Ascending aorta (tissue), 2 donors: Measurements from ENCODE around the gene STEAP3. TPM values are rescaled to one million over a fixed set of nuclear protein-coding genes. Genes with fewer than 3 reads are reported as not detected.

Source experiments
- DNase-seq, 2 donors: peaks; one replicate each; pipeline ENCODE4 v3.0.0-alpha.2; 2019; ENCODE audit warnings: low spot score in 2 of 2
- H3K27ac ChIP-seq, 2 donors: fragments of 200-600 bp; sonication (generic); one replicate each; pipeline ENCODE4 v1.5.1; 2016 to 2017; ENCODE audit warnings: mild to moderate bottlenecking in 1 of 2
- H3K27me3 ChIP-seq: fragments of 200-600 bp; sonication (generic); one replicate; pipeline ENCODE4 v1.5.1; 2017
- H3K36me3 ChIP-seq, 2 donors: fragments of 200-600 bp; sonication (generic); one replicate each; pipeline ENCODE4 v1.5.1; 2016
- H3K4me1 ChIP-seq, 2 donors: fragments of 200-600 bp; sonication (generic); one replicate each; pipeline ENCODE4 v1.5.1; 2016 to 2017; ENCODE audit warnings: mild to moderate bottlenecking in 1 of 2
- H3K4me3 ChIP-seq, 2 donors: fragments of 200-600 bp; sonication (generic); one replicate each; pipeline ENCODE4 v1.5.1; 2016 to 2017; ENCODE audit warnings: mild to moderate bottlenecking in 1 of 2
- H3K9me3 ChIP-seq, 2 donors: fragments of 200-600 bp; sonication (generic); one replicate each; pipeline ENCODE4 v1.5.1; 2016
- intact Hi-C: fragments of 100-400 bp; cut with DNase I; formaldehyde crosslinking; loops from one replicate; pipeline ENCODE4 v1.15.1; 2023
- total RNA-seq: library from RNA; depleted of rRNA; stranded (reverse); fragments of >200 nt; gene quantifications from one replicate; pipeline ENCODE4 v1.1.0, GENCODE V29; 2016
- TF ChIP-seq, protein P1 (sequence below), 3 experiments: fragments of 200-600 bp in 2 of 3; fragments of 450-650 bp in 1 of 3; sonication (generic) in 2 of 3; IDR thresholded peaks; one replicate each; pipeline ENCODE4 v1.5.1; 2016 to 2019; ENCODE audit warnings: antibody characterized with exemption in 3 of 3, mild to moderate bottlenecking in 1 of 3, moderate library complexity in 1 of 3

Gene STEAP3
- total RNA-seq, 1 donor from 2014 or later = 34.5 TPM

DNA sequence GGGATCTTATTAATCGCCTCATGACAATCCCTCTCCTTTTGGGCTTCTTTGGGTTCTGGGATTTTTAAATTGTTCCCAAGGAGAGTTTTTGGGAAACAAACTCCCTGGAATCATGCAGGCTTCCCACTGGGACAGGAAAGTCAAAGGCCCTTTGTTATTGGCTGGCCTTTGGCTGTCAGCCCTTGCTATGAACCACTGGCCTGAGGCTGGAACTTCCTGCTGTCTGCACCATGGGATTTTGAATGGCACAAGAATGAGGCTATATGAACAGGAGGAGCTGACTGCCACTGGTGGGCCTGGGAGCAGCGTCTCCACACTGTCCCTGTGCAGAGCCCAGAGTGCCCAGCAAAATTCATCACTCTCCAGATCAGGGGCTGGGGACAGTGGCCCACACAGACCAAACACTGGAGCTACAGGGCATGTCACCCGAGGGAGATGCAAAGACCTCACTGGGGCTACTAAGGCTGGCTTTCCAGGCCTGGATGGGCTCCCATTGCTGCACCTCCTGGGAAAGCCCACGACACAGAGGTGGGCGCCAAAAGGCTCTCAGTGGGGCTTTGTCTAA, 35.7 kb downstream of the STEAP3 start:
- H3K27me3 ChIP-seq = no peaks in the 10 kb centered on the region
- TF ChIP-seq, protein P1, sequence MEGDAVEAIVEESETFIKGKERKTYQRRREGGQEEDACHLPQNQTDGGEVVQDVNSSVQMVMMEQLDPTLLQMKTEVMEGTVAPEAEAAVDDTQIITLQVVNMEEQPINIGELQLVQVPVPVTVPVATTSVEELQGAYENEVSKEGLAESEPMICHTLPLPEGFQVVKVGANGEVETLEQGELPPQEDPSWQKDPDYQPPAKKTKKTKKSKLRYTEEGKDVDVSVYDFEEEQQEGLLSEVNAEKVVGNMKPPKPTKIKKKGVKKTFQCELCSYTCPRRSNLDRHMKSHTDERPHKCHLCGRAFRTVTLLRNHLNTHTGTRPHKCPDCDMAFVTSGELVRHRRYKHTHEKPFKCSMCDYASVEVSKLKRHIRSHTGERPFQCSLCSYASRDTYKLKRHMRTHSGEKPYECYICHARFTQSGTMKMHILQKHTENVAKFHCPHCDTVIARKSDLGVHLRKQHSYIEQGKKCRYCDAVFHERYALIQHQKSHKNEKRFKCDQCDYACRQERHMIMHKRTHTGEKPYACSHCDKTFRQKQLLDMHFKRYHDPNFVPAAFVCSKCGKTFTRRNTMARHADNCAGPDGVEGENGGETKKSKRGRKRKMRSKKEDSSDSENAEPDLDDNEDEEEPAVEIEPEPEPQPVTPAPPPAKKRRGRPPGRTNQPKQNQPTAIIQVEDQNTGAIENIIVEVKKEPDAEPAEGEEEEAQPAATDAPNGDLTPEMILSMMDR (IDR thresholded peaks at IDR 0.05) = no peak
- peaks cover 10 to 20% of the 10 kb centered on the region in 2 donors for H3K36me3 ChIP-seq
- H3K9me3 ChIP-seq = no peaks in the 10 kb centered on the region
- no peaks in the 10 kb centered on the region for H3K4me1 ChIP-seq
- H3K4me3 ChIP-seq = no peak overlapping the region
- H3K27ac ChIP-seq = no peak overlapping the region
- DNase-seq = no peak
- intact Hi-C loops = no loop called here

- intact Hi-C loops = no loop called here
- H3K9me3 ChIP-seq = no peaks in the 10 kb centered on the region
- H3K4me1 ChIP-seq = no peaks in the 10 kb centered on the region
- H3K4me3 ChIP-seq = no peak overlapping the region
- DNase-seq = no peak
- H3K27me3 ChIP-seq = no peaks in the 10 kb centered on the region
- H3K36me3 ChIP-seq = peaks cover 4 to 18% of the 10 kb centered on the region in 2 donors
- TF ChIP-seq, protein P1 (IDR thresholded peaks at IDR 0.05) = no peak
- H3K27ac ChIP-seq = no peak overlapping the region
Observed at GRCh38 chr2:119260646-119261492, 37.2 kb downstream of the STEAP3 start.

DNA sequence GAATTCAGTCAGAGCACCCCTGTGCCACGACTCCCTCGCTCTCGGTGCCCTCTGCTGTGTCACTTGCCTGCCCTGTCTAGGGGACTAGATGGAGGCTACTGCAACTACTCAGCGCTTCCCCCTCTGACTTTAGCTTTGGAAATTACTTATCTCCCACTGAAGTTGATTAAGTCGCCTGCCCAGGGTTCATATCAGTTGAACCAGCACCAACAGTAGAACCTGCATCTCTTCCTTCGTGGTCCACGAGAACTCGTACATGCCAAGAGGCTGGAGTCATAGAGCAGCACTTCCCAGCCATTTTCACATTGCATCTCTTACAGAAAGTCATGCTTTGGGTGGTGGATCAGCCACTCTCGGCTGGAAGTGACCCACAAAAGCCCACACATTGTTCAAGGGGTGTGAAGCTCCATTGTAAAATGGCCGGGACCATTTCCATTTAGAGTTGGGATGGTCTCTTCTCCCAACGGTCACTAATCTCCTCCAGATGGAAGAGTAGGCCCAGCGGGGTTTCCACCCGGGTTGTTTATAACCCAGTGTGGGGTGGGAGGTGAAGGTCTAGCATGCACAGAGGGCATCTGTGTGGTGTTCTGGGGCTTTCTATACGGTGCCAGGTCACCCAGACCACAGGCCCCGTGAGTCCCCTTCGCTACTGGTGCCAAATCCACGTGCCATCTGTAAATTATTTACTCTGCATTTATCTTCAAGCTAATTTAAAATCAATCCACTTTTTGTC, 38.0 kb downstream of the STEAP3 start:
- intact Hi-C loops = no loop called here
- H3K4me1 ChIP-seq = no peaks in the 10 kb centered on the region

DNA sequence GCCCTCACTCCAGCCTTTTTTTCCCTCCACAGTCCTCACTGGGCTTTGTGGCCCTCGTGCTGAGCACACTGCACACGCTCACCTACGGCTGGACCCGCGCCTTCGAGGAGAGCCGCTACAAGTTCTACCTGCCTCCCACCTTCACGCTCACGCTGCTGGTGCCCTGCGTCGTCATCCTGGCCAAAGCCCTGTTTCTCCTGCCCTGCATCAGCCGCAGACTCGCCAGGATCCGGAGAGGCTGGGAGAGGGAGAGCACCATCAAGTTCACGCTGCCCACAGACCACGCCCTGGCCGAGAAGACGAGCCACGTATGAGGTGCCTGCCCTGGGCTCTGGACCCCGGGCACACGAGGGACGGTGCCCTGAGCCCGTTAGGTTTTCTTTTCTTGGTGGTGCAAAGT, 39.4 kb downstream of the STEAP3 start:
- DNase-seq = peak in 1 of 2 donors; percentile 42
- no peaks in the 10 kb centered on the region for H3K9me3 ChIP-seq
- H3K27me3 ChIP-seq = no peaks in the 10 kb centered on the region
- intact Hi-C loops = no loop called here
- no peaks in the 10 kb centered on the region for H3K4me1 ChIP-seq
- H3K27ac ChIP-seq = no peak overlapping the region
- no peak overlapping the region for H3K4me3 ChIP-seq
- H3K36me3 ChIP-seq = peaks cover 4 to 10% of the 10 kb centered on the region in 2 donors
- TF ChIP-seq, protein P1 (IDR thresholded peaks at IDR 0.05) = no peak

More for the DNA sequence above, 38.0 kb downstream of the STEAP3 start:
- no peaks in the 10 kb centered on the region for H3K27me3 ChIP-seq
- TF ChIP-seq, protein P1 (IDR thresholded peaks at IDR 0.05) = no peak
- H3K9me3 ChIP-seq = no peaks in the 10 kb centered on the region
- H3K4me3 ChIP-seq = no peak overlapping the region
- peaks cover 4 to 15% of the 10 kb centered on the region in 2 donors for H3K36me3 ChIP-seq
- no peak for DNase-seq
- H3K27ac ChIP-seq = no peak overlapping the region

- Histone ChIP-seq H3K36me3 (peaks cover 4 to 10% of the 10 kb centered on the region in 2 donors), H3K27me3 (no peaks in the 10 kb centered on the region), H3K4me1 (no peaks in the 10 kb centered on the region), H3K9me3 (no peaks in the 10 kb centered on the region), H3K27ac (no peak overlapping the region), H3K4me3 (no peak overlapping the region)
- TF ChIP-seq, protein P1 (IDR thresholded peaks at IDR 0.05) = no peak
- intact Hi-C loops = no loop called here
- no peak for DNase-seq
Observed at GRCh38 chr2:119263656-119264055, 40.0 kb downstream of the STEAP3 start.
